SU-DHL-6 (cell line): ENCODE results near the gene FNBP1L.

Source experiments
- EZH2phosphoT487 ChIP-seq: fragments of 200-600 bp; sonication (generic), shearing (Covaris generic); conservative IDR thresholded peaks from 2 replicates; pipeline ENCODE4 v1.6.1; 2018; ENCODE audit warnings: mild to moderate bottlenecking, antibody characterized with exemption, low read length, moderate library complexity, mixed read lengths
- TF ChIP-seq, protein P1 (sequence below): fragments of 200-600 bp; sonication (generic); IDR thresholded peaks from one replicate; pipeline ENCODE4 v1.5.1; 2017; ENCODE audit warnings: antibody characterized with exemption, mild to moderate bottlenecking, low read length, moderate library complexity; ENCODE audit not compliant: insufficient read depth, poor library complexity, severe bottlenecking

DNA sequence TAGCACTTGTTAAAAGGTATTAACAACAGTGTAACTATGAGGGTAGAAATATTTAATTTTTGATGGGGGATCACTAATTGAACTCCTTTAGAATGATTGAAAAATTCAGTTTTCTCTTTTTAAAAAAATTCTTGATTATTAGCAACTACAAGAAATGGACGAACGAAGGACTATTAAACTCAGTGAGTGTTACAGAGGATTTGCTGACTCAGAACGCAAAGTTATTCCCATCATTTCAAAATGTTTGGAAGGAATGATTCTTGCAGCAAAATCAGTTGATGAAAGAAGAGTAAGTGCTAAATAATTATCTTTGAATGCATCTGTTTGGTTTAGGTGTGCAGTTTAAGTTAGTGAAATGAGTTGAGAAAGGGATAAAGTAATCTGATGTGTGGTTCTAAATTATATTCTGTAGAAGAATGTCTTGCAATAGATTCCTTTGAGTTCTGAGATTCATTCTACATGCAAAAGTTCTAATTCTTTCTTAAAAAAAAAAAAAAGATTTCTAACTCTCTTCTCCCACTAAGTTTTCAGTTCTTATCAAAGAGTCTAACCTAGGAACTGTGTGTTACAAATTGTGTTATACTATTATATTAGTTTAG is 85.0 kb downstream of the FNBP1L start:
- TF ChIP-seq, protein P1, sequence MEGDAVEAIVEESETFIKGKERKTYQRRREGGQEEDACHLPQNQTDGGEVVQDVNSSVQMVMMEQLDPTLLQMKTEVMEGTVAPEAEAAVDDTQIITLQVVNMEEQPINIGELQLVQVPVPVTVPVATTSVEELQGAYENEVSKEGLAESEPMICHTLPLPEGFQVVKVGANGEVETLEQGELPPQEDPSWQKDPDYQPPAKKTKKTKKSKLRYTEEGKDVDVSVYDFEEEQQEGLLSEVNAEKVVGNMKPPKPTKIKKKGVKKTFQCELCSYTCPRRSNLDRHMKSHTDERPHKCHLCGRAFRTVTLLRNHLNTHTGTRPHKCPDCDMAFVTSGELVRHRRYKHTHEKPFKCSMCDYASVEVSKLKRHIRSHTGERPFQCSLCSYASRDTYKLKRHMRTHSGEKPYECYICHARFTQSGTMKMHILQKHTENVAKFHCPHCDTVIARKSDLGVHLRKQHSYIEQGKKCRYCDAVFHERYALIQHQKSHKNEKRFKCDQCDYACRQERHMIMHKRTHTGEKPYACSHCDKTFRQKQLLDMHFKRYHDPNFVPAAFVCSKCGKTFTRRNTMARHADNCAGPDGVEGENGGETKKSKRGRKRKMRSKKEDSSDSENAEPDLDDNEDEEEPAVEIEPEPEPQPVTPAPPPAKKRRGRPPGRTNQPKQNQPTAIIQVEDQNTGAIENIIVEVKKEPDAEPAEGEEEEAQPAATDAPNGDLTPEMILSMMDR, result no peak
- no peak for TF ChIP-seq EZH2phosphoT487
